AG08396 (cell line): Measurements from ENCODE around the gene MED13L.

Experiments used
- DNase-seq: peaks from one replicate; pipeline ENCODE4 v3.0.0; 2012; ENCODE audit warnings: low spot score, mixed read lengths

Gene MED13L

GRCh38 chr12:116210762-116211161 is 66.7 kb downstream of the MED13L start:
- DNase-seq, result no peak

- no peak for DNase-seq
Measured at GRCh38 chr12:116210131-116210530, 67.4 kb downstream of the MED13L start.

- DNase-seq, result no peak
Measured at GRCh38 chr12:116209503-116209902, 68.0 kb downstream of the MED13L start.

GRCh38 chr12:116207274-116207673 is 70.2 kb downstream of the MED13L start:
- DNase-seq, result no peak

DNA sequence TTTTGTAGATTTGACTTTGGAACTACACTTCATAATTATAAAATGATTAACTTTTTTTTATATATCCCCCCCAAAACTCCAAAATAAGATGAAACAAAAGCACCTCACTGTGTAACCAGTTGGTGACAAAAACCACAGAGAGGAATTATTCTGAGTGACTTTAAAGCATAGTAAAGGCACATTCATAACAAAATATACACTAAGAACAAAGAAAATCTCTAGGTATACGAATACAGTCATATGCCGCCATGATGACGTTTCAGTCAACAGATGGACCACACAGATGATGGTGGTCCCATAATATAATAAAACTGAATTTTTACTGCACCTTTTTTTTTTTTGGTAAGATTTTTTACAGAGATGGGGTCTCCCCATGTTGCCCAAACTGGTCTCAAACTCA is 70.7 kb downstream of the MED13L start:
- no peak for DNase-seq

GRCh38 chr12:116204785-116205184 is 72.7 kb downstream of the MED13L start:
- no peak for DNase-seq

- no peak for DNase-seq
Measured at GRCh38 chr12:116204169-116204568, 73.3 kb downstream of the MED13L start.

GRCh38 chr12:116202940-116203339 is 74.6 kb downstream of the MED13L start:
- no peak for DNase-seq

DNA sequence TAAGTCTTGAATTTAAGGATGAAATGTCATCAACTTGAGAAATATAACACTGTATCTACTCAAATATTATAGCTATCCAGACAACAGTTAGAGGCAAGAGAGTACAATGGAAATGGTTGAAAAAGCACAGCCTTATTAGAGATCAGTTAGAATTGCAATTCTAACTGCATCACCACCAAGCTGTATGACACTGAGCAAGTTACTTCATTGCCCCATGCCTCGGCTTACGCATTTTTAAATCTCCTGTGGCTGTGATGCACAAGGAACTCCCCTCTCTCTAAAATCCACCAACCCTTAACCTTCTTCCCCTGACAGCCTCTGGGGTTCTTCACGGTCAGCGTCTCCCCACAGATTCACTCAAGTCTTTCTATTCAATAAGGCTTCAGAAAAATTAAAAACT is 75.1 kb downstream of the MED13L start:
- DNase-seq, result no peak

GRCh38 chr12:116201908-116202307 is 75.6 kb downstream of the MED13L start:
- DNase-seq, result no peak

DNA sequence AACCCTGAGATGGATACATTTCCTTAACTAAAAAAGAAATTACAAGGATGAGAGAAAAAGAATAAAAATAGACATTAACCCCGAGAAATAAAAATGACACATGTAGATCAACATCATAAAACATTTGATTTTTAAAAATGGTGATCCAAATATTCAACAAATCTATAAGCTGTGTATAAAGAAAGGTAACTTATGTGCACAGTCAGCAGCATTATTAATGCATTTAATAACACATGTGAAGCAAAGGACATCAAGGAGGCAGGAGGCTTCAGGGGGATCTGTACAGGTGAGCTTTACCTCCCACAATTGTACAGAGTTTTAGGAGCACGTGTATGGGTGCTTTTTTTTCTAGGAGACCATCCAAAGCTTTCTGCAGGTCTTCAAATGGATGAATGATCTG is 76.1 kb downstream of the MED13L start:
- no peak for DNase-seq

DNA sequence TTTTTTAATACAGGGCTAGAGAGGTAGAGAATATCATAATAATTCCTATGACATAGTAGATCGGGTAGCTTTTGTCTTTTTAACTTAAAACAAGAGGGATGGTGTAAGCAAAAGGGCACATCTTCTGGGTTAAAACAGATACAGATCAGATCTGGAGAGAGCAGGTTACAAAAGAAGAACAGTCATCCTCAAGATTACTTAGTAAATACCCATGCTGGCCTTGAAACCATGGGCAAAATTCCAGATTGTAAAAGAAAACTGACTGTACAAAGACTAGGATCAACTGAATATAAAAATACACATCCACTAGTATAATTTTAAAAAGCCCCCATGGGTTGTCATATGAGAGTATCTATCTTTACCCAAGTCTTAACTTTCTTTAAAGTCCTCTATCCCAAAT is 76.7 kb downstream of the MED13L start:
- no peak for DNase-seq

GRCh38 chr12:116199160-116199706 is 78.3 kb downstream of the MED13L start:
- no peak for DNase-seq

DNA sequence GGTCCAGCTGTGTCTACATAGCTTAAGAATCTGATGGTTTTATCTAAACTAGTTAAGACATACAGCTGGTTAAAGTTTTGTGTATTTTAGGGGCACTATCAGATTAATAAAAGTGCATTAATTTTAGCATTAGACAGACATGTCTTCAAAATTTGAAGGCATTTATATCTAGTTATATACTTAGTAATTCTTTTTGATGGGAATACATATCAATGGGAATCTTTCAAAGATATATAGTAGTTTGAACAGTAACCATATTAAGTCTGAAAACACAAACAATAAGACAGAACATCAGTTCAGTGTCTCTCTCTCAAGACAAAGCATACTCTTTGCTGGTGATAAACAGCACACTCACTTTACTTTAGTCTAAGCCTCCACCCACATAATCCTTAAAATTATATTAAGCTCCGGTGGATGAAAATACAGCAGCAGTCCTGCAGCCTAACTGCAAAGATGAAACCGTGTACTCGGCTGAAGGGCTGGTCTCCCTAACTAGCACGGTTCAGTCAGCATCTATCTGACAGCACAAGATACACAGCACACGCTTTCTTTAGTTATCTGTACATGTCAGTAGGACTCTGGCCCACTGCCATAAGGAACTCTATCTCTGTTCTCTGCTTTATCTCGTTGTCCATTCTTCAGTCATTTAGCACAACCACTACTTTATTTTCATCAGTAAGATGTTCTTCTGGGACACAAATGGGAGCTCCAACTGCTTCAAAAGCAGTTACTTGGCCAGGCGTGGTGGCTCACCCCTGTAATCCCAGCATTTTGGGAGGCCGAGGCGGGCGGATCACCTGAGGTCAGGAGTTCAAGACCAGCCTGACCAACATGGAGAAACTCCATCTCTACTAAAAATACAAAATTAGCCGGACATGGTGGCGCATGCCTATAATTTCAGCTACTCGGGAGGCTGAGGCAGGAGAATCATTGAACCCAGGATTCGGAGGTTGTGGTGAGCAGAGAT is 80.5 kb downstream of the MED13L start:
- DNase-seq, result no peak

- no peak for DNase-seq
Measured at GRCh38 chr12:116196226-116196625, 81.3 kb downstream of the MED13L start.

DNA sequence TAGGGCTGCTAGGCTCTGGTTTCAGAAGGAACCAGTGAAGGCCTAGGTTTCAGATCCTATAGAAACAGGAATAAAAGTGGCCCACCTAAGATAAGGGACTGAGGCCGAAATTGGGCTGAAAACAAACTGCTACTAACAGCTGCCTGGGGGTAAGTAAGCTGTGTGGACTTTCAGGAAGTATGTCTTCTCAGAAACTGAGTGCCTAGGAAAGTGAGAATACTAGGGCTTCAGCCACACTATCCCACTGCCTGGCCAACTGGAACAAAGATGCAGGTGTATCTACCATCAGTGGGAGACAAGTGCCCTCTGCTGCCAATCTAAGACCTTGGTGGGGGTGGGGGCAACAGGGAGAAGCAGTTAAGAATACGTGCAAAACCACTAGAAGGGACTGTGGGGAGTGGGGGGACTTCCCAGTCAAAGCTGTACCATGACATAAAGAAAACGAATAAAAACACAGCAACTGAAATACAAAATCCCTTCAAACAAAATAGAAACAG is 82.5 kb downstream of the MED13L start:
- no peak for DNase-seq

DNA sequence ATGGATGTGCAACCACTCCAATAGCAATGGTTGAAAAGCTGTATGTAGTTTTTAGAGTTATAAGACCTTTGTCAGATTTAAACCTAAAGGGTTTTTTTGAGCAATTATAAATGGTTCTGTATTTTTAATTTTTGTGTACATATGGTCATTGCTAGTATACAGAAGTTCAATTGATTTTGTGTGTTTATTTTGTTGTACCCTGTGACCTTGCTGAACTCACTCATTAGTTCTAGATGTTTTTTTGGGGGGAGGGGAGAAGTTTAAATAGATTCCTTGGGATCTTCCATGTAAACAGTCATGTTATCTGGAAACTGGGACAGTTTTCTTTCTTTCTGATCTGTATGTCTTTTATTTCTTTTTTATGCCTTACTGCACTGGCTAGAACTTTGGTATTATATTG is 87.8 kb downstream of the MED13L start:
- DNase-seq, result no peak

DNA sequence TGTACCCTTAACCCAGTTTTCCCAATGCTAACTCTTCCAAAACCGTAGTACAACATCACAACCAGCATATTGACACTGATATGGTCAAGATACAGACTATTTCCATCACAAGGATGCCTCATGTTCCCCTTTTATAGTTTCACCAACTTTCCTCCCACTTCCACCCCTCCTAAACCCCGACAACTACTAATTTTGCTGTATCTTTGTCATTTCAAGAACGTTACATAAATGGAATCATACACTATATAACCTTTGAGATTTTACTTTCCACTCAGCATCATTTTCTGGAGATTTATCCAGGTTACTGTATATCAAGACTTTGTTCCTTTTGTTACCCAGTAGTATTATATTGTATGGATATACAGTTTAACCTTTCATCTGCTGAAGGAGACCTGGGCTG is 88.9 kb downstream of the MED13L start:
- DNase-seq, result no peak

- DNase-seq, result no peak
Measured at GRCh38 chr12:116187151-116187511, 90.4 kb downstream of the MED13L start.

- no peak for DNase-seq
Measured at GRCh38 chr12:116186482-116187150, 90.9 kb downstream of the MED13L start.

DNA sequence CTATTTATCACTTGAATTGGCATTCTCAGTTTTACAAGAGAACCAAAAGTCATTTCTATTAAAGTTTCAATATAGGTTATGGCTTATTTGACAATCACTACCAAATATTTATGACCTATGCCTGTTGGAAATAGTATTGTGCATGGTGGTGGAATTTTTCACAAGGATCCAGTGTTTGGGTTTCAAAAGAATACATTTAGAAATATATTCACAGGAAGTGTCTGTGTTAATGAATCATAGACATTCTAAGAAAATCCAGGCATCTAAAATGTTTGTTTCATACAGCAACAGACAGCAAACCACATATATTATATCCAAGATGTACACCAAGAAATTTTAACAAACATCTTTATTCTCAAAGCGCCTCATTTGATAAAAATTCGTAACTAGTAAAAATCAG is 92.7 kb downstream of the MED13L start:
- no peak for DNase-seq

DNA sequence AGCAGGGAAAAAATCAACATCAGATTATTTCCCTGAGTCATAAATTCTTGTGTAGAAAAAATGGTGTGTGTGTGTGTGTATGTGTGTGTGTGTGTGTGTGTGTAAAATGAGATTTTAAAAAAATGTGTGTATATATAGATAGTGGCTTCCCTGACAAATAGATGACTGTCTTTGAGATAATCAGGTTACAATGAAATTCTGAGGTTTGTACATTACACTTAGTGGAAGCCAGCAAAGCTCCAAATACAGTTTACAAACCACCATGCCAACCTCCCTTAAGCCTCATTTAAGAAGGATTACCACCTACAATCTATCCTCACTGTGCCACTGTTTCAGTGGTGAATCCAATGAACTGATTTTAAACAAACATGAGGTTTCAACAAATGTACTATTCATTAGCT is 93.8 kb downstream of the MED13L start:
- DNase-seq, result no peak
